Measurements from ENCODE around the gene PALM.
"Not testable (repeated sequence)": the region's sequence is repeated elsewhere in the genome, so short reads cannot be mapped to it uniquely, and the experiment has no call there.

PALM gene

DNA sequence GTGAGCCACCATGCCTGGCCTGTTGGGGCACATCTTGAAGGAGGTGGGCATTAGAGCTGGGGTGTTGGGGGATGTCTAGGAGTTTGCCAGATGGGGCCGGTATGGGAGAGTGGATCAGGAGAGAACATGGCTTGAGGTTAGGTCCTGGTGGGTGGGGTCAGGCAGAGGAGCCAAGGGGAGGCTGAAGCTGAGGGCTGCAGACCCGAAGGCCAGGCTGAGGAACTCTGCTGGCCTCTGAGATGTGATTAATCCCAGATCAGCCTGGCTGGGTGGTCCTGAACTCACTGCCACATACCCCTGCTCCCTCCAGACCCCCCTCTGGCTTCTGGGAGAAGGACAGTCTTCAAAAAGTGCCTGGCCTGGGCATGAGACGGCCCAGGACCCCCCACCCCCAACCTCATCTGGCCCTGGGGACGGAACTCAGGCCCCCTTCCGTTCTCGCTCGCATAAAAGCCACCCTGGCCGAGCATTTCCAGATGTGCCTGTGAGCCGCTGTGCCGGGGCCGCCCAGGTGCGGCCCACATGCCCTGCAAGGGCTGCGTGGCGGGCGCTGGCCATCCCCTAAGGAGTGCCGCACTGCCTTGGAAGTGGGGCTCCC is 29.8 kb upstream of the PALM start:
- DNase-seq (ENCODE audit: low spot score): no peak

DNA sequence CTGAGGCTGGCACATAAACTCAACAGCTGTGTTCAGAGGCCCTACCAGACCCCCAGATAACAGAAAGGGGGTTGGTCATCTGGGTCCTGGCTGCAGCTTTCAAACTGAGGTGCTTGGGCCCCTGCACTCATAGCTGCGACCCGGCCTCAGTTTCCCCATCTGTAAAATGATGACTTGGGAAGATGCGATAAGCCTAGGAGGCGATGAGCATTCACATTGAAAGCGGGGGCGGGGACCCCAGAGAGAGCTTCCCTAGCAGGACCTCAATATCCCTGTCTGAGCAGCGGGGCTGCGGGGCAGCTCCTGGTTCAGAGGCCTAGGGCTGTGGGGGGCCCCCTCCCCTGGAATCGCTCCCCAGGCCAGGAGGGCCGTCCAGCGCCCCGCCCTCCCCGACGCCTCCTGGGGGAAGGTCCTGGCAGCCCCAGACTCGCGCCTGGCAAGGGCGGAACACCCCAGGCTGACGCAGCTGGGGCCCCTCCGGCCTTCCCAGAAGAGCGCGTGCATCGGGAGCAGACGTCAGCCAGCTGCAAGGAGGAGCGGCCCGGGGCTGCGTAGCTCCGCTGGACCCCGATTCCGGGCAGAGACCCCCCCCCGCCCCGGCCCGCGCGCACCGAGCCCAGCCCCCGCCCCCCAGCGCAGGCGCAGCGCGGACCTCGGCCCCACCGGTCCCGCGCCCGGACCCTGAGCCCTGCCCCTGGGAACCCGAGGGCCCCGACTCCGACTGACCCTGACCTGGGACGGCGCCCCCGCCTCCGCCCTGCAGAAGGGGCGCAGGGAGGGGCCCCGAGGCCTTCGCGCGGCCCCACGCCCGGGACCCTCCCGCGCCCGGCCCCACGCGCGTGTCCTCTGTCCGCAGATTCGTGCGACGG is 29.1 kb upstream of the PALM start:
- DNase-seq (ENCODE audit: low spot score): peak; percentile 57

DNA sequence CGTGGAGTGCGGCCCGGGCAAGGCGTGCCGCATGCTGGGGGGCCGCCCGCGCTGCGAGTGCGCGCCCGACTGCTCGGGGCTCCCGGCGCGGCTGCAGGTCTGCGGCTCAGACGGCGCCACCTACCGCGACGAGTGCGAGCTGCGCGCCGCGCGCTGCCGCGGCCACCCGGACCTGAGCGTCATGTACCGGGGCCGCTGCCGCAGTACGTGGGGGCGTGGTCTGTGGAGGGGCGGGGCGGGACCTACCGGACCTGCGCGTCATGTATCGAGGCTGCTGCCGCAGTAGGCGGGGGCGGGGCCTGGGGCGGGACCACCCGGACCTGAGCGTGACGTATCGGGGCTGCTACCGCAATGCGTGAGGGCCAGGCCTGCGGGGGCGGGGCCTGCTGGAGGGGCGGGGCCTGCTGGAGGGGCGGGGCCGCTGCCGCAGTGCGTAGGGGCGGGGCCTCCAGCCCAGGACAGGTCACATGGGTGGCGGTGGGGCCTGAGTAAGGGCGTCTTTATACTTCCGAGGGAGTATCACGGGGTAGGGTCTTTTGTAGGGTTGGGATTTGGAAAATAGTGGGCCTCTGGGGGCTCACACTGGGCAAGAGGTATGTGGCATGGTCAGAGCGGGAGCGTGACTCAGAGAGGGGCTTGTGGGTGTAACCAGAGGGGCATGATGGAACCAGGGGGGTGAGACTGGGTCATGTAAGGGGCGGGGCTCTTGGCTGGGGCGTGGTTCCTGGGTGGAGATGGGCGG is 28.3 kb upstream of the PALM start:
- peak; percentile 97 for DNase-seq (ENCODE audit: low spot score)

DNA sequence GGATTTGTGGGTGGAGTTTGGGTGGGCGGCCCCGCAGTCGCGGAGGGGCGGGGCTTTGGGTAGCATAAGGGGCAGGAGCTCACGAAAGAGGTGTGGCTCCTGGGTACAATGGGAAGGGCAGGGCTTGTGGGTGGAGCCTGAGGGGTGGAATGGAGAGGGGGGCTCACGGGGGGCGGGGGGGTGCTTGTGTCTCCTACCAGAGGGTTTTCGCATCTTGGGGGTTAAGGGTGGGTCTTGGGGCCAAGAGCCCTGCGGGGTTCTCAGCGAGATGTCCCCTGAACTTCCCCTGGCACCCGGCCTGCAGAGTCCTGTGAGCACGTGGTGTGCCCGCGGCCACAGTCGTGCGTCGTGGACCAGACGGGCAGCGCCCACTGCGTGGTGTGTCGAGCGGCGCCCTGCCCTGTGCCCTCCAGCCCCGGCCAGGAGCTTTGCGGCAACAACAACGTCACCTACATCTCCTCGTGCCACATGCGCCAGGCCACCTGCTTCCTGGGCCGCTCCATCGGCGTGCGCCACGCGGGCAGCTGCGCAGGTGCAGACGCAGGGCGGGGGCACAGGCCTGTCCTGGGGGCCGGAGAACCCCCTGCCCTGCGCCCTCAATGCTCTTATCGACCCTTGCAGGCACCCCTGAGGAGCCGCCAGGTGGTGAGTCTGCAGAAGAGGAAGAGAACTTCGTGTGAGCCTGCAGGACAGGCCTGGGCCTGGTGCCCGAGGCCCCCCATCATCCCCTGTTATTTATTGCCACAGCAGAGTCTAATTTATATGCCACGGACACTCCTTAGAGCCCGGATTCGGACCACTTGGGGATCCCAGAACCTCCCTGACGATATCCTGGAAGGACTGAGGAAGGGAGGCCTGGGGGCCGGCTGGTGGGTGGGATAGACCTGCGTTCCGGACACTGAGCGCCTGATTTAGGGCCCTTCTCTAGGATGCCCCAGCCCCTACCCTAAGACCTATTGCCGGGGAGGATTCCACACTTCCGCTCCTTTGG is 27.4 kb upstream of the PALM start:
- no peak for DNase-seq (ENCODE audit: low spot score)

DNA sequence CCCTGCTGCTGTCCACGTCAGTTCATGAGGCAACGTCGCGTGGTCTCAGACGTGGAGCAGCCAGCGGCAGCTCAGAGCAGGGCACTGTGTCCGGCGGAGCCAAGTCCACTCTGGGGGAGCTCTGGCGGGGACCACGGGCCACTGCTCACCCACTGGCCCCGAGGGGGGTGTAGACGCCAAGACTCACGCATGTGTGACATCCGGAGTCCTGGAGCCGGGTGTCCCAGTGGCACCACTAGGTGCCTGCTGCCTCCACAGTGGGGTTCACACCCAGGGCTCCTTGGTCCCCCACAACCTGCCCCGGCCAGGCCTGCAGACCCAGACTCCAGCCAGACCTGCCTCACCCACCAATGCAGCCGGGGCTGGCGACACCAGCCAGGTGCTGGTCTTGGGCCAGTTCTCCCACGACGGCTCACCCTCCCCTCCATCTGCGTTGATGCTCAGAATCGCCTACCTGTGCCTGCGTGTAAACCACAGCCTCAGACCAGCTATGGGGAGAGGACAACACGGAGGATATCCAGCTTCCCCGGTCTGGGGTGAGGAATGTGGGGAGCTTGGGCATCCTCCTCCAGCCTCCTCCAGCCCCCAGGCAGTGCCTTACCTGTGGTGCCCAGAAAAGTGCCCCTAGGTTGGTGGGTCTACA is 25.9 kb upstream of the PALM start:
- no peak for DNase-seq (ENCODE audit: low spot score)

DNA sequence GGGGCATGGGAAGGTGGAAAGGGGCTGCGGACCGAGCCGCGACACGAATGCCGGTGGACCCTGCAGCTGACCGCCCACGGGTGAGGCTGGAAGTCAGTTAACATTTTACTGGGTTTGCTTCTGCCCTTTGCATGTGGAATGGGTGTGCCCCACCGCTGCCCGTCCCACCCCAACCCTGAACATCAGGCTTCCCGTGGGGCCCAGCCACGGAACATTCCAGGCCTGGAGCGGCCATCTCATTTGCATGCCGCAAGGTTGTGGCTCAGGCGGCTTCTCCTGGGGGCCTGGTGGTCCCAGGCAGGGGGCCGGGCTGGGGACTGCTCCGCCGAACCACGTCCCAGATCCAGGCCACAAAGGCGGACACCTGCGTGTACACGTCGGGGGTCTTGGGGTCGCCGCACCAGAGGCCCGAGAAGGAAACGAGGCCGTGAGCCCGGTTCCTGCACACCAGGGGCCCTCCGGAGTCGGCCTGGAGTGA is 23.2 kb upstream of the PALM start:
- no peak for DNase-seq (ENCODE audit: low spot score)

DNA sequence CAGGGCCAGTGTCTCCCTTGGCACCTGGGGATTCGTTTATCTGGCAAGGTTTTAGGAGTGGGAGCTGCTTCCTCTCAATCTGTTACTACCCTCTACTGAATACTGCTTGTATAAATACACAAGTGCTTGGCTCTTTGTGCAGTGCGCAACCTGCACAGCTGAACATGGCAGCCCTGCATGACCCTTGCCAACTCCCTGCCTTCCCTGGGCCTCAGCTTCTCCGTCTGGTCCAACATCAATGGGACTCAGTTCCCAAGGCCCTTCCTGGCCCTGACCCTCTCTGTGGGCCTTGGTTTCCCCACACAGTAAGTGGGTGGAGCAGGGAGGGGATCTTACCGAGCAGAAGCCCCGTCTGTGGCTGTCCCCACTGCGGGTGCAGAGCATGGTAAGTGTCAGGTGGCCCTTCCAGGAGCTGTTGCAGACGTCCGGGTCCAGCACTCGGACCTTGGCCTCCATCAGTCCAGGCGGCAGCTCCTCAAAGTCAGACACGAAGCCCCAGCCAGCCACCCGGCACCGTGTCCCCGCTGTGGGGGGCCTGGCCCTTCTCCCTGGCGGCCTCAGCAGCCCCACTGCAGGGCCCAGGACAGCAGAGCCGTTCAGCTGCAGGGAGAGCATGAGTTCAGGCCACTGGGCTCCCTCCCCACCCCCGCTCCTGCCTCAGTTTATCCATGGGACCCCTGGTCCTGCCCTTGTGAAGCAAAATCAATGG is 22.0 kb upstream of the PALM start:
- DNase-seq (ENCODE audit: low spot score): no peak

DNA sequence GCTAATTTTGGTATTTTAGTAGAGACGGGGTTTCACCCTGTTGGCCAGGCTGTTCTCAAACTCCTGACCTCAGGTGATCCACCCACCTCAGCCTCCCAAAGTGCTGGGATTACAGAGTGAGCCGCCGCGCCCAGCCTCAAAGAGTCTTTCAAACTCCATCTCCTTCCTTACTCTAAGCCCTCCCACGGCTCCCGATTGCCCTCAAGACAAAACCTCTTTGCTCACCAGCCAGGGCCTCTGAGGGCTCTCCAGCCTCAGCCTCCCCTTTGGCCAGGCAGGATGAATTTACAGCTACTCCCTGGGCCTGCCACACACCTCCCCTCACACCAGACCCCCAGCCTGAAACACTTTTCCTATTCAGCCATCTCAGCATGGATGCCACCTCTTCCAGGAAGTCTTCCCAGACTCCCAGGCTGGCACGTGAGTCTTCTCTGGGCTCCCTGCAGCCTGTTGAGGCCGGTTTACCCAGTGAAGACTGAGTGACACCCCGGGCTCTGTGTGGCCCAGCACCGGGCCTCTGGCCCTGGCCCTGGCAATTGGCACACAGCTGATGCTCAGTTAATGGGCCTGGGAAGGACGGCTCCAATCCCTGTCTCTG is 21.1 kb upstream of the PALM start:
- DNase-seq (ENCODE audit: low spot score): no peak

DNA sequence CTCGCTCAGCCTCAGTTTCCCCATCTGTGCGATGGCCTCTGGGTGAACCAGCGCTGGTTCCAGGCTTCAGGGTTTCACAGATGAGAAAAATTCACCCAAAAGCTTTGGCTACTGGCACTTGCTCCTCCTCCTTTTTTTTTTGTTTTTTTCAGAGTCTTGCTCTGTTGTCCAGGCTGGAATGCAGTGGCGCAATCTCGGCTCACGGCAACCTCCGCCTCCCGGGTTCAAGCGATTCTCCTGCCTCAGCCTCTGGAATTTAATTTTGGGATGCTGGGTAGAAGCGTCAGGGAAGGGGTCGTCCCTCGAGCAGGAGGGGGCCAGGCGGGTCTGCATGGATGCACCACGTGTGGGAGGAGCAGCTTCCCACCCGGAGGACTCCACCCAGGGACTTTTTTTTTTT is 20.5 kb upstream of the PALM start:
- no peak for DNase-seq (ENCODE audit: low spot score)

DNA sequence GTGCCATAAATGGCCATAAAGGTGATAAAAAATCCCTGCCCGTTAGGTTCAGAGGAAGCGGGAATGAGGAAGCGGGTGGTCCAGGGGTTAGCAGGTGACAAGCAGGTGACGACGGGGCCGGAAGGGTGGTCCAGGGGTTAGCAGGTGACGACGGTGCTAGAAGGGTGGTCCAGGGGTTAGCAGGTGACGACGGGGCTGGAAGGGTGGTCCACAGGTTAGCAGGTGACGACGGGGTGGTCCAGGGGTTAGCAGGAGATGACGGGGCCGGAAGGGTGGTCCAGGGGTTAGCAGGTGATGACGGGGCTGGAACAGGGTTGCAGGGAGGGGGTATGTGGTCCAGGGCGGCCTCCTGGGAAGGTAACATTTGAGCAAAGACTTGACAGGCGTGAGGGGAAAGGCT is 19.7 kb upstream of the PALM start:
- DNase-seq (ENCODE audit: low spot score): no peak

DNA sequence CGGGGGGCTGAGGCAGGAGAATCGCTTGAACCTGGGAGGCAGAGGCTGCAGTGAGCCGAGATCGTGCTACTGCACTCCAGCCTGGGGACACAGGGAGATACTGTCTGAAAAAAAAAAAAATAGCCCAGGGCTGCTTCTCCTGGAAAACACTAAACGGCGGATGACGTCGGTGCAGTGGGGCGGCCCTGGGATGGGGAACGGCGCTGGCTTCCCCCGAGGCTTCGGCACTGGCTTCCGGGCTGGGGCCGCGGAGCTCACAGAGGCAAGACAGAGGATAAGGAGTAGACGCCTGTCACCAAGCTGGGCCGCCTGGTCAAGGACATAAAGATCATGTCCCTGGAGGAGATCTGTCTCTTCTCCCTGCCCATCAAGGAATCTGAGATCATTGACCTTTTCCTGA is 18.5 kb upstream of the PALM start:
- DNase-seq (ENCODE audit: low spot score): no peak

DNA sequence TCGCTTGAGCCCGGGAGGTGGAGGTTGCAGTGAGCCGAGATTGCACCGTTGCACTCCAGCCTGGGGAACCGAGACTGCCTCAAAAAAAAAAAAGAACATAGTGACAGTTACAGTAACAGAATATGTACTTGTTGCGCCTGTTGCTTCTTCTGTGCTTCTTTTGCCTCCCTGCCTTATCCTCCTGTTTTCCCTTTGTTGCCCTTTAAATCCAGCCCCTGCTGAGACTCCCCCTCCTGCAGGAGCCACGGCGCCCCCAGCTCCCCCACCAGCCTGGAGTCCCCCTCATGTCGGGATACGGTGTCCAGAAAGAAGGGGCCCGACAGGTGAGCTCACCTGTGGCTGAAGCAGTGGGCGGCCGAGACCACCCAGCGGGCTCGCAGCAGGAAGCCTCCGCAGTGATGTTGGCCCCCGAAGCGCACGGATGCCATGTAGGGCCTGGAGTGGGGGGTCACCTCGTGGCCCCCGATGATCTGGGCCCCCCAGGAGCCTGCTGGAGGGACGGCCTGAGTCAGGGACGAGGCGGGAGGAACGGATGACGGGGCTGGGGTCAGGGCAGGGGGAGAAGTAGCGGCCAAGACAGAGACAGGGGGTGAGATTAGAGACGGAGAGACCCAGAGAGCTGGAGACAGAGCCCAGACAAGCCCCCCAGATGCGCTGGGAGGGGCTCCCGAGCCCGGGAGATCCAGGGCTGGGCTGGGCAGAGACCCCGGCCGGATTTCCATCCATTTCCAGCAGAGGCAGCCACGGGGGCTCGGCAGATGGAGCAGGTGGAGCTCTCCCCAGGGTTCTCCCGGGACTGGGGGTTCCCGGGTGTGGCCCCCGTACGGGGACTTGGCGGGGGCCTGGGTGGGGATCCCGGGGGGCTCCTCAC is 14.0 kb upstream of the PALM start:
- no peak for DNase-seq (ENCODE audit: low spot score)

DNA sequence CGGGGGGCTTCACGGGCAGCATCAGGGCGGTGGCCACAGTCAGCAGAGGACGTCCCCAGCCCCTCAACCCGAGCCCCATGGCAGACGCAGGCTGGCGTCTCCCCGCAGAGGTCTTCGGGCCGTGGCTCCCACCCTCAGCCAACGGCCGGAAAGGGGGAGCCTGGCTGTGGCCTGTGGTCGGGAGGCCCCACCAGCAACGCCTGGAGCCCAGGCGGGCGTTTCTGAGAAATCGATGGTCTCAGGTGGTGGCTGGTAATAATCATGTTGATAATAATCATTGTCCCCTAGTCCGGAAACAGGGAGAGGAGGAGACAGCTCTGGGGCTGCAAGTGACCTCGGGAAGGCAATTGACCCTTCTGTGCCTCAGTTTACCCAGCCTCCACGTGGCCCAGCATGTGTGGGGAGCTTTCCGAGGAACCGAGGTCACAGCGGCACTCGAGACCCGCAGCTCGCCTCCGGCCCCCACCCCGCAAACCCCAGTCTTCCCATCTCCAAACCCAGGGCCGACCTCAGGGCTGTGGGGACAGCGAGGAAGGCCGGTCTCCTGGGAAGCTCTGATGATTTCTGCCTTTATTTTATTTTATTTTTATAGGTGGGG is 13.3 kb upstream of the PALM start, which contains the start of gene PRSS57:
PRSS57 (minus strand) TSS at position 101 of the 598 bp plus-strand sequence; CDS start at position 79, 22 bp downstream.
- DNase-seq (ENCODE audit: low spot score): no peak

DNA sequence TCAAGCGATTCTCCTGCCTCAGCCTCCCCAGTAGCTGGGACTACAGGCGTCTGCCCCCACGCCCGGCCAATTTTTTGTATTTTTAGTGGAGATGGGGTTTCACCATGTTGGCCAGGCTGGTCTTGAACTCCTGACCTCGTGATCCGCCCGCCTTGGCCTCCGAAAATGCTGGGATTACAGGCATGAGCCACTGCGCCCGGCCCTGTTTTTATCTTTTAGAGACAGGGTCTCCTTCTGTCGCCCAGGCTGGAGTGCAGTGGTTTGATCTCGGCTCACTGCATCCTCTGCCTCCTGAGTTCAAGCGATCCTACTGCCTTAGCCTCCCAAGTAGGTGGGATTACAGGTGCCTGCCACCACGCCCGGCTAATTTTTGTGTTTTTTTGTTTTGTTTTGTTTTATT is 10.2 kb upstream of the PALM start:
- DNase-seq (ENCODE audit: low spot score): not testable (repeated sequence)

DNA sequence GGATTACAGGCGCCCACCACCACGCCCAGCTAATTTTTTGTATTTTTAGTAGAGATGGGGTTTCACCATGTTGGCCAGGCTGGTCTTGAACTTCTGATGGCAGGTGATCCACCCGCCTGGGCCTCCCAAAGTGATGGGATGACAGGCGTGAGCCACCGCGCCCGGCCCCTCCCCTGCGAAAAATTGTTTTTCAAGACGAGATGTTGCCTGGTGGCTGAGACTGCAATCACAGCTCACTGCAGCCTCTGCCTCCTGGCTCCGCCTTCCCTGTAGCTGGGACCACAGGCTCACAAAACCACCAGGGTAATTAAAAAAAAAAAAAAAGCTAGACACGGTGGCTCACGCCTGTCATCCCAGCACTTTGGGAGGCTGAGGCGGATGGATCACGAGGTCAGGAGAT is 8.8 kb upstream of the PALM start:
- DNase-seq (ENCODE audit: low spot score): peak; percentile 46

DNA sequence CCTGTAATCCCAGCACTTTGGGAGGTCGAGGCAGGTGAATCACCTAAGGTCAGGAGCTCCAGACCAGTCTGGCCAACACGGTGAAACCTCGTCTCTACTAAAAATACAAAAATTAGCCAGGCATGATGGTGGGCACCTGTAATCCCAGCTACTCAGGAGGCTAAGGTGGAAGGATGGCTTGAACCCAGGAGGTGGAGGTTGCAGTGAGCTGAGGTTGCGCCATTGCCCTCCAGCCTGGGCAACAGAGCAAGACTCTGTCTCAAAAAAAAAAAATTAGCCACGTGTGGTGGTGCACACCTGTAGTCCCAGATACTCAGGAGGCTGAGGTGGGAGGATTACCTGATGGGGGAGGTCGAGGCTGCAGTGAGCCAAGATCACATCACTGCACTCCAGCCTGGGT is 5.9 kb upstream of the PALM start:
- DNase-seq (ENCODE audit: low spot score): not testable (repeated sequence)

DNA sequence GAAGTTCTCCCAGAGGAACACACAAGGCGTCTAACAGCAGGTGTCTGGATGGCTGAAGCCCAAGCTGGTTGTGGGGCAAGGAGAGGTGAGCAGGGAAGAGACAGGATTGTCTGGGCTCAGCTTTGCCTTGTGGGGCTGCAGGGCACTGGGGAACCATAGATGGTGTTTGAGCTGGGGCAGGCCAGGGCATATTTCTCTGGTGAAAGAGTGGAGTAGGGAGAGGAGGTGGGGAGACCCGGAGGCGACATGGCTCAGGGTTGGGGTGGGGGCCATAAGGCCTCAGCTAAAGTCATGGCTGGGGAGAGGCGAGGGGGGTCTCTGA is 5.4 kb upstream of the PALM start:
- DNase-seq (ENCODE audit: low spot score): no peak

DNA sequence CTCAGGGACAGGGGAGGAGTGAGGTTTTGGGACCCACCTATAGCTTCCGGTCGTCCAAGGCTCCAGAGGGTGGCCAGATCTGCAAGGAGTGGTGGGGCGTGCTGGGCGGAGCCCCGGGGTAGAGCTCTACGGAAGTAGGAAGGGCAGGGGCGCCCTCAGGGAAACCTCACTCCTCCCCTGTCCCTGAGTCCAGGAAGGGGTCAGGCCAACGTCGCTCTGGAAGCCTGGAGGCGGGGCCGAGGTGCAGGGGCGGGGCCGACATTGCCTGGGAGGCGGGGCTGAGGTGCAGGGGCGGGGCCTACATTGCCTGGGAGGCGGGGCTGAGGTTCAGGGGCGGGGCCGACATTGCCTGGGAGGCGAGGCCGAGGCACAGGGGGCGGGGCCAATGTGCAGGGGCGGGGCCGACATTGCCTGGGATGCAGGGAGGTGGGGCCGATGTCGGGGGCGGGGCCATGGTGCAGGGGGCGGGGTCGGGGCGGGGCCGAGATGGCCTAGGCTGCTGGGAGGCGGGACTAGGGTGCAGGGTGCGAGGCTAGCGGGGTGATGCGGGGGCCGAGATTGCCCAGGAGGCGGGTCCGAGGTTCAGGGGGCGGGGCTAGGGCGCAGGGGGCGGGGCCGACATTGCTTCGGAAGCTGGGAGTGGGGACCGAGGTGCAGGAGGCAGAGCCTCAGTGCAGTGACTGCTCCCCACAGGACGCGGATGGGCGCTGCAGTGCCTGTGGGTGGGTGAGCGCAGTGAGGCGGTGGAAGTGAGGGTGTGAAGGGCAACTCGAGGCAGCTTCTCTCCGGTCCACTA is 4.9 kb upstream of the PALM start:
- DNase-seq (ENCODE audit: low spot score): peak; percentile 81

Measured in NAMALWA (cell line).